Measurements from ENCODE around the gene ZNF584. TPM values are rescaled to one million over a fixed set of nuclear protein-coding genes. Genes with fewer than 3 reads are reported as not detected.

Gene ZNF584
- polyA plus RNA-seq, 1 donor from 2014 or later = 29.6 TPM

DNA sequence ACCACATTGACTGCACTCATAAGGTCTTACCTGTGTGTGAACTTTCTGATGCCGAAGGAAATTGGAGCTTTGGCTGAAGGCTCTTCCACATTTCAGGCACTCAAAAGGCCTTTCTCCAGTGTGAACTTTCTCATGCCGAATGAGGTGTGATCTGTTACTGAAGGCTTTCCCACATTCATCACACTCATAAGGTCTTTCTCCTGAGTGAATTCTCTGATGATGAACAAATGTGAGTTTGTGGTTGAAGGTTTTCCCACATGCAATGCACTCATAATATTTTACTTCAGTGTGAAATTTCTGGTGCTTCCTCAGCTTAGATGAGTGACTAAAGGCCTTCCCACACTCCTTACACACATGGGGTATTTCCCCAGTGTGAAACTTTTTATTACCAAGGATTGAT lies 25.8 kb downstream of the ZNF584 start:
- no peaks in the 10 kb centered on the region for H3F3A ChIP-seq (ENCODE audit: insufficient read depth, low read length, poor library complexity, severe bottlenecking)
- no peak overlapping the region for H2AFZ ChIP-seq (ENCODE audit: low read depth, low read length)
- peaks cover 30% of the 10 kb centered on the region for H3K36me3 ChIP-seq (ENCODE audit: insufficient read depth, low read length)
- no peak overlapping the region for H3K9ac ChIP-seq (ENCODE audit: low read length)
- H3K4me3 ChIP-seq (ENCODE audit: low read length) = no peak overlapping the region
- peaks cover 33% of the 10 kb centered on the region for H3K9me3 ChIP-seq (ENCODE audit: low read length)
- H3K79me2 ChIP-seq (replicated peaks; ENCODE audit: insufficient read depth, low read length) = peaks cover 4% of the 10 kb centered on the region
- no peak overlapping the region for H3K4me2 ChIP-seq (ENCODE audit: low read length)
- H3K27me3 ChIP-seq (ENCODE audit: insufficient read depth, low read depth, low read length) = no peaks in the 10 kb centered on the region
- no peaks in the 10 kb centered on the region for H3K9me2 ChIP-seq (ENCODE audit: insufficient read depth, low read length)
- H4K20me1 ChIP-seq (ENCODE audit: insufficient read depth) = no peaks in the 10 kb centered on the region
- H3K27ac ChIP-seq (ENCODE audit: low read length) = no peak overlapping the region
- TF ChIP-seq RAD21 (conservative IDR thresholded peaks at IDR 0.05) = no peak
- no peak for TF ChIP-seq POLR2AphosphoS5 (IDR thresholded peaks at IDR 0.05)
- TF ChIP-seq, protein P1, sequence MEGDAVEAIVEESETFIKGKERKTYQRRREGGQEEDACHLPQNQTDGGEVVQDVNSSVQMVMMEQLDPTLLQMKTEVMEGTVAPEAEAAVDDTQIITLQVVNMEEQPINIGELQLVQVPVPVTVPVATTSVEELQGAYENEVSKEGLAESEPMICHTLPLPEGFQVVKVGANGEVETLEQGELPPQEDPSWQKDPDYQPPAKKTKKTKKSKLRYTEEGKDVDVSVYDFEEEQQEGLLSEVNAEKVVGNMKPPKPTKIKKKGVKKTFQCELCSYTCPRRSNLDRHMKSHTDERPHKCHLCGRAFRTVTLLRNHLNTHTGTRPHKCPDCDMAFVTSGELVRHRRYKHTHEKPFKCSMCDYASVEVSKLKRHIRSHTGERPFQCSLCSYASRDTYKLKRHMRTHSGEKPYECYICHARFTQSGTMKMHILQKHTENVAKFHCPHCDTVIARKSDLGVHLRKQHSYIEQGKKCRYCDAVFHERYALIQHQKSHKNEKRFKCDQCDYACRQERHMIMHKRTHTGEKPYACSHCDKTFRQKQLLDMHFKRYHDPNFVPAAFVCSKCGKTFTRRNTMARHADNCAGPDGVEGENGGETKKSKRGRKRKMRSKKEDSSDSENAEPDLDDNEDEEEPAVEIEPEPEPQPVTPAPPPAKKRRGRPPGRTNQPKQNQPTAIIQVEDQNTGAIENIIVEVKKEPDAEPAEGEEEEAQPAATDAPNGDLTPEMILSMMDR (IDR thresholded peaks at IDR 0.05; ENCODE audit: poor library complexity, severe bottlenecking) = no peak
- no peak for TF ChIP-seq SMC3 (conservative IDR thresholded peaks at IDR 0.05; ENCODE audit: poor library complexity)
- TF ChIP-seq EZH2 (IDR thresholded peaks at IDR 0.05; ENCODE audit: borderline replicate concordance, insufficient read depth, low read length, poor library complexity, severe bottlenecking) = no peak
- TF ChIP-seq, protein P2, sequence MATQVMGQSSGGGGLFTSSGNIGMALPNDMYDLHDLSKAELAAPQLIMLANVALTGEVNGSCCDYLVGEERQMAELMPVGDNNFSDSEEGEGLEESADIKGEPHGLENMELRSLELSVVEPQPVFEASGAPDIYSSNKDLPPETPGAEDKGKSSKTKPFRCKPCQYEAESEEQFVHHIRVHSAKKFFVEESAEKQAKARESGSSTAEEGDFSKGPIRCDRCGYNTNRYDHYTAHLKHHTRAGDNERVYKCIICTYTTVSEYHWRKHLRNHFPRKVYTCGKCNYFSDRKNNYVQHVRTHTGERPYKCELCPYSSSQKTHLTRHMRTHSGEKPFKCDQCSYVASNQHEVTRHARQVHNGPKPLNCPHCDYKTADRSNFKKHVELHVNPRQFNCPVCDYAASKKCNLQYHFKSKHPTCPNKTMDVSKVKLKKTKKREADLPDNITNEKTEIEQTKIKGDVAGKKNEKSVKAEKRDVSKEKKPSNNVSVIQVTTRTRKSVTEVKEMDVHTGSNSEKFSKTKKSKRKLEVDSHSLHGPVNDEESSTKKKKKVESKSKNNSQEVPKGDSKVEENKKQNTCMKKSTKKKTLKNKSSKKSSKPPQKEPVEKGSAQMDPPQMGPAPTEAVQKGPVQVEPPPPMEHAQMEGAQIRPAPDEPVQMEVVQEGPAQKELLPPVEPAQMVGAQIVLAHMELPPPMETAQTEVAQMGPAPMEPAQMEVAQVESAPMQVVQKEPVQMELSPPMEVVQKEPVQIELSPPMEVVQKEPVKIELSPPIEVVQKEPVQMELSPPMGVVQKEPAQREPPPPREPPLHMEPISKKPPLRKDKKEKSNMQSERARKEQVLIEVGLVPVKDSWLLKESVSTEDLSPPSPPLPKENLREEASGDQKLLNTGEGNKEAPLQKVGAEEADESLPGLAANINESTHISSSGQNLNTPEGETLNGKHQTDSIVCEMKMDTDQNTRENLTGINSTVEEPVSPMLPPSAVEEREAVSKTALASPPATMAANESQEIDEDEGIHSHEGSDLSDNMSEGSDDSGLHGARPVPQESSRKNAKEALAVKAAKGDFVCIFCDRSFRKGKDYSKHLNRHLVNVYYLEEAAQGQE (IDR thresholded peaks at IDR 0.05; ENCODE audit: borderline replicate concordance) = no peak
- TF ChIP-seq TAF1 (IDR thresholded peaks at IDR 0.05; ENCODE audit: low read depth) = no peak
- TF ChIP-seq MXI1 (conservative IDR thresholded peaks at IDR 0.05; ENCODE audit: poor library complexity, severe bottlenecking) = no peak
- TF ChIP-seq EP300 (conservative IDR thresholded peaks at IDR 0.05; ENCODE audit: poor library complexity, severe bottlenecking) = no peak

DNA sequence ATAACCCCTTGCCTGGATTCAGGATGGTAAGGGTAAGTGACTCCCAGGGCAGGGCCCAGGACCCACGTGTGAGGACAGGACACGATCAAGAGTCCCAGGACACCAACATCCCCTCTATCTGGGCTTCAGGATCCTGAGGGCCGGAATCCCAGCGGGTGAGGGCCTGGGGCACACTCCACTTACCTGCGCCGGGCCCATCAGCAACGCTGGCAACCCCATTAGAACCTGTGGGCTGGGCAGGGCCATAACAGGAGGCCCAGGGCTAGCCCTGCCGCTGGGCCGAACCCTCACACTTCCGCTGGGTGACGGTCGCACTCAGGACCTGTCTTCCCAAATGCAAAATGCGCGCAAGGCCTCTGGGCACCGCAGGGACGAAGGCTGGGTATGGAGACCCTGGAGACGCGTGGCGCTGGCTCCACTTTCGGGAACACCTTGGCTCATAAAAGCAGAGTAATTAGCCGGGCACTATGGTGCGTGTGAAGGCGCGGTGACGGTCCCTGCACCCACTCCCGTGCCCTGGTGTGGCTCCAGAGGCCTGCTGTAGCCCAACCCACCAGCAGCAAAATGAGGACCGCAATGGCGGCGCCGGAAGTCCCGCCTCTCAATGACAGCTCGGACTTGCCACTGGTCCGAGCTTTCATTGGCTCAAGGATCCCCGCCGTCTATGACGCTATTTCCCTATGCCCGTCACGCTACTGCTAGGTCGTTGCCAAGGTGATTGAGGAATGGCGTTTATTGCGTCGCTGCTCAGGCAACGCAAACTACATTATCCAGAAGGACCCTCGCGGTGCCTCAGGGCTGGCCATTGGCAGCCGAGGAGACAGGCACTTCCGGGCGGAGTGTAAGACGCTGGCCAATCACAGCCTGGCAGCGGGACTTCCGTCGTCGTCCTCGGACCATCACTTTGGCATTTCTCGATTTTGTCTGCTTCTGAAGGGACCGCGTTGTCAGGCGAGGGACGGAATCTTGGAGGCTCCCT lies 31.4 kb downstream of the ZNF584 start, which contains the start of gene ZNF132:
TSS of gene ZNF132 (minus strand) at position 578 of the 979 bp plus-strand sequence. CDS start at position 246, 332 bp downstream.
- Histone ChIP-seq H3K9ac (ENCODE audit: low read length) (peak within 1 kb of the TSS; percentile 81), H3K9me2 (ENCODE audit: insufficient read depth, low read length) (no peaks in the 10 kb centered on the region), H3K9me3 (ENCODE audit: low read length) (peaks cover 2% of the 10 kb centered on the region), H3F3A (ENCODE audit: insufficient read depth, low read length, poor library complexity, severe bottlenecking) (no peaks in the 10 kb centered on the region), H3K4me2 (ENCODE audit: low read length) (peak within 1 kb of the TSS; percentile 68), H3K27ac (ENCODE audit: low read length) (peak within 1 kb of the TSS; percentile 79), H3K4me3 (ENCODE audit: low read length) (peak within 1 kb of the TSS; percentile 76), H2AFZ (ENCODE audit: low read depth, low read length) (peak within 1 kb of the TSS; percentile 67), H3K79me2 (replicated peaks; ENCODE audit: insufficient read depth, low read length) (peaks cover 10% of the 10 kb centered on the region), H4K20me1 (ENCODE audit: insufficient read depth) (no peaks in the 10 kb centered on the region), H3K27me3 (ENCODE audit: insufficient read depth, low read depth, low read length) (no peaks in the 10 kb centered on the region), H3K36me3 (ENCODE audit: insufficient read depth, low read length) (peaks cover 4% of the 10 kb centered on the region)
- TF ChIP-seq SMC3 (conservative IDR thresholded peaks at IDR 0.05; ENCODE audit: poor library complexity) (no peak), EP300 (conservative IDR thresholded peaks at IDR 0.05; ENCODE audit: poor library complexity, severe bottlenecking) (peak; percentile 75), MXI1 (conservative IDR thresholded peaks at IDR 0.05; ENCODE audit: poor library complexity, severe bottlenecking) (peak; percentile 70), TAF1 (IDR thresholded peaks at IDR 0.05; ENCODE audit: low read depth) (peak; percentile 59), EZH2 (IDR thresholded peaks at IDR 0.05; ENCODE audit: borderline replicate concordance, insufficient read depth, low read length, poor library complexity, severe bottlenecking) (no peak), RAD21 (conservative IDR thresholded peaks at IDR 0.05) (no peak), POLR2AphosphoS5 (IDR thresholded peaks at IDR 0.05) (peak; percentile 75)
- TF ChIP-seq, protein P1 (IDR thresholded peaks at IDR 0.05; ENCODE audit: poor library complexity, severe bottlenecking) = no peak
- TF ChIP-seq, protein P2 (IDR thresholded peaks at IDR 0.05; ENCODE audit: borderline replicate concordance) = peak; percentile 43

Data from neural cell (in vitro differentiated cells).